PC-9 (cell line): ENCODE results near the gene CEP85L. TPM values are rescaled to one million over a fixed set of nuclear protein-coding genes. Genes with fewer than 3 reads are reported as not detected.

Experiments used
- BruUV-seq: library from RNA; stranded (reverse); fragments of 400-500 nt; replicated peaks from 2 replicates; lab custom pipeline; 2021; lab: Mats Ljungman, UMichigan
- CTCF ChIA-PET: fragments of 300-600 bp; sonication (Branson Sonifier 250); formaldehyde crosslinking; loops from one replicate; lab custom pipeline; 2022; ENCODE audit warnings: antibody characterized with exemption; lab: Charles Lee
- POLR2A ChIA-PET: fragments of 300-600 bp; sonication (Branson Sonifier 250); formaldehyde crosslinking; loops from one replicate; lab custom pipeline; 2022; ENCODE audit warnings: antibody characterized with exemption; ENCODE audit not compliant: unreplicated experiment; lab: Charles Lee
- DNase-seq, 2 experiments: peaks; one replicate each; pipeline versions ENCODE4 v3.0.0 to v3.0.0-alpha.2; 2015 to 2022; ENCODE audit warnings: mixed read lengths in 1 of 2
- H2AFZ ChIP-seq: fragments of 200-600 bp; sonication (generic); 2 replicates; pipeline ENCODE4 v1.8.1; 2017; ENCODE audit warnings: antibody characterized with exemption
- H3F3A ChIP-seq: fragments of 200-600 bp; sonication (generic); 2 replicates; pipeline ENCODE4 v1.8.1; 2017; ENCODE audit warnings: antibody characterized with exemption, mild to moderate bottlenecking, low read depth; ENCODE audit not compliant: insufficient read depth
- H3K27ac ChIP-seq: fragments of 200-600 bp; sonication (generic); 2 replicates; pipeline ENCODE4 v1.6.1; 2016; ENCODE audit warnings: mixed run types
- H3K27me3 ChIP-seq: fragments of 200-600 bp; sonication (generic); 2 replicates; pipeline ENCODE4 v1.6.1; 2016; ENCODE audit warnings: low read depth, mixed run types; ENCODE audit not compliant: insufficient read depth
- H3K36me3 ChIP-seq: fragments of 200-600 bp; sonication (generic); 2 replicates; pipeline ENCODE4 v1.6.1; 2016; ENCODE audit warnings: low read depth, mixed run types
- H3K4me1 ChIP-seq: fragments of 200-600 bp; sonication (generic); replicated peaks from 2 replicates; pipeline ENCODE4 v1.6.1; 2016; ENCODE audit warnings: mixed run types; ENCODE audit not compliant: insufficient read depth
- H3K4me2 ChIP-seq: fragments of 200-600 bp; sonication (generic); 2 replicates; pipeline ENCODE4 v1.6.1; 2017; ENCODE audit warnings: mixed run types
- H3K4me3 ChIP-seq: fragments of 200-600 bp; sonication (generic); 2 replicates; pipeline ENCODE4 v1.6.1; 2016; ENCODE audit warnings: mixed run types
- H3K79me2 ChIP-seq: fragments of 200-600 bp; sonication (generic); 2 replicates; pipeline ENCODE4 v1.6.1; 2017; ENCODE audit warnings: low read depth, mixed run types
- H3K9me2 ChIP-seq: fragments of 200-600 bp; sonication (generic); 2 replicates; pipeline ENCODE4 v1.8.1; 2017; ENCODE audit warnings: mild to moderate bottlenecking; ENCODE audit not compliant: insufficient read depth
- H3K9me3 ChIP-seq: fragments of 200-600 bp; sonication (generic); 2 replicates; pipeline ENCODE4 v1.8.1; 2016; ENCODE audit warnings: low read depth; ENCODE audit not compliant: insufficient read depth
- H4K20me1 ChIP-seq: fragments of 200-600 bp; sonication (generic); 2 replicates; pipeline ENCODE4 v1.8.1; 2017; ENCODE audit not compliant: insufficient read depth
- CTCF ChIP-seq: fragments of 200-600 bp; sonication (generic); conservative IDR thresholded peaks from 2 replicates; pipeline ENCODE4 v1.6.1; 2017; ENCODE audit warnings: mixed run types, antibody characterized with exemption, mild to moderate bottlenecking, moderate library complexity
- EZH2 ChIP-seq: fragments of 200-600 bp; sonication (generic); IDR thresholded peaks from 2 replicates; pipeline ENCODE4 v1.8.0; 2017; ENCODE audit warnings: antibody characterized with exemption, low read depth
- intact Hi-C: fragments of 100-400 bp; cut with micrococcal nuclease; formaldehyde crosslinking; loops from one replicate; pipeline ENCODE4 v1.10.0; 2022; ENCODE audit not compliant: unreplicated experiment
- total RNA-seq: library from RNA; stranded (reverse); gene quantifications from 2 replicates; pipeline ENCODE4 v1.2.3, GENCODE V29; 2021

The CEP85L gene
- total RNA-seq, 1 experiment from 2014 or later = 3.0 TPM

GRCh38 chr6:118663993-118664985 lies 12.9 kb upstream of the CEP85L start:
- Histone ChIP-seq H3K9me3 (no peaks in the 10 kb centered on the region), H3F3A (peaks cover 10% of the 10 kb centered on the region), H3K4me2 (no peak overlapping the region), H3K27me3 (no peaks in the 10 kb centered on the region), H2AFZ (no peak overlapping the region), H3K27ac (no peak overlapping the region), H3K4me3 (no peak overlapping the region), H3K9me2 (no peaks in the 10 kb centered on the region), H3K79me2 (0 out of 2 replicates have a peak, but pooled peaks cover 6% of the 10 kb centered on the region), H3K36me3 (peaks cover 4% of the 10 kb centered on the region; the same call in 1 of the 2 replicates), H3K4me1 (peaks cover 13% of the 10 kb centered on the region), H4K20me1 (no peaks in the 10 kb centered on the region)
- ChIA-PET CTCF (no interaction called here), POLR2A (no interaction called here)
- BruUV-seq = no TSS peak
- no peak for DNase-seq
- intact Hi-C loops = no loop called here
- TF ChIP-seq EZH2 (no peak), CTCF (no peak)

GRCh38 chr6:118661831-118662230 lies 10.4 kb upstream of the CEP85L start:
- Histone ChIP-seq H3K27ac (no peak overlapping the region), H3K79me2 (no peaks in the 10 kb centered on the region), H3K9me2 (no peaks in the 10 kb centered on the region), H3K4me1 (no peaks in the 10 kb centered on the region), H3K27me3 (no peaks in the 10 kb centered on the region), H4K20me1 (no peaks in the 10 kb centered on the region), H2AFZ (no peak overlapping the region), H3K4me2 (no peak overlapping the region), H3K4me3 (no peak overlapping the region), H3F3A (no peaks in the 10 kb centered on the region; the same call in 1 of the 2 replicates), H3K36me3 (peaks cover 4% of the 10 kb centered on the region; the same call in 1 of the 2 replicates), H3K9me3 (no peaks in the 10 kb centered on the region)
- ChIA-PET CTCF (no interaction called here), POLR2A (no interaction called here)
- intact Hi-C loops = no loop called here
- TF ChIP-seq EZH2 (no peak), CTCF (no peak)
- DNase-seq = no peak
- no TSS peak for BruUV-seq

- H3K27me3 ChIP-seq = no peaks in the 10 kb centered on the region
- H3K36me3 ChIP-seq = peaks cover 4% of the 10 kb centered on the region; the same call in 1 of the 2 replicates
- intact Hi-C loops = no loop called here
- H3F3A ChIP-seq = no peaks in the 10 kb centered on the region; the same call in 1 of the 2 replicates
- ChIA-PET POLR2A (no interaction called here), CTCF (no interaction called here)
- H2AFZ ChIP-seq = no peak overlapping the region
- no peak overlapping the region for H3K4me2 ChIP-seq
- no peaks in the 10 kb centered on the region for H3K79me2 ChIP-seq
- no peaks in the 10 kb centered on the region for H3K9me2 ChIP-seq
- H3K4me1 ChIP-seq = no peaks in the 10 kb centered on the region
- no peak overlapping the region for H3K4me3 ChIP-seq
- no peak for DNase-seq
- no peaks in the 10 kb centered on the region for H3K9me3 ChIP-seq
- no peaks in the 10 kb centered on the region for H4K20me1 ChIP-seq
- H3K27ac ChIP-seq = no peak overlapping the region
- no peak for TF ChIP-seq CTCF
- no peak for TF ChIP-seq EZH2
- BruUV-seq = no TSS peak
These were observed 8.8 kb upstream of the CEP85L start for GRCh38 chr6:118660218-118660569.
